ENCODE results near the gene SLC6A20. TPM values are rescaled to one million over a fixed set of nuclear protein-coding genes. Genes with fewer than 3 reads are reported as not detected.

Gene SLC6A20
- total RNA-seq, 4 donors from 2014 or later = 13.4 to 26.1 (median 21.5) TPM

DNA sequence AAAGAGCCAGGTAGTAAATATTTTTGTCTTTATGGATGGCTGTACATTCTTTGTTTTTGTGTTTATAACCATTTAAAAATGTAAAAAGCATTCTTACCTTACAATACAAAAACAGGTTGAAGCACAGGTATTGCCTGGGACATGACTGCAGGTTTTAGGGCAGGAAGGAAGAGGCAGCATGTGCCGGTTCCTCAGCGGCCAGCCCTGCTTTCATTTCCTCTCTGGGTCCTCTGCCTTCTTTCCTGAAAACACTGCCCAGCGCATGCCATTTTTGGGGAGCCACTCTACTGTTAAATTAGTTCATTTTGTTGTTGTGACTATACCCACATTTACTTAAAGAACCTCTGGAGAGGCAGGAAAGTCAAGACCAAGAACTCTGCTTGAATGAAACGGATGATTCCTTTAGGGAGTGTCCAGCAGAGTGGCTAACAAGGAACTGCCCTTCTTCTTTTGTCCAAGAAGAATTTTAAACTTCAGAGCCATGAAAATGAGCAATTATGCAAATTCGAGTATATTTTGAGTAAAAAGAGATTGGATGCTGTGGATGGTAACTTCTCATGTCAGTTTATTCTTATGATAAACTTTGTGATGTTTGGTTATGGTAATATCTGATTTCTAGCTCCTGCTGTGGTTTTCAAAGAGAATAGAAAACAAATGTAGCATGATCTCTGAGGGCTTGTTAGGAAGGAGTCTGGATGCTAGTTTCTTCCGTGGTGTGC lies 54.4 kb downstream of the SLC6A20 start:
- no peaks in the 10 kb centered on the region for H3K9me3 ChIP-seq
- peaks cover 0 to 99% (median 11%) of the 10 kb centered on the region in 3 donors for H3K36me3 ChIP-seq
- DNase-seq (ENCODE audit: low spot score in 2 of 2) = no peak
- TF ChIP-seq EP300 (IDR thresholded peaks at IDR 0.05) = no peak
- TF ChIP-seq CTCF (IDR thresholded peaks at IDR 0.05) = no peak
- no peak for TF ChIP-seq POLR2A (IDR thresholded peaks at IDR 0.05)
- no peaks in the 10 kb centered on the region for H3K27me3 ChIP-seq
- WGBS, 2 donors = 70 to 75% methylated on average over 6 of the region's 6 CpGs
- H3K4me1 ChIP-seq = no peaks in the 10 kb centered on the region
- H3K27ac ChIP-seq = no peak overlapping the region
- no peak overlapping the region for H3K4me3 ChIP-seq

DNA sequence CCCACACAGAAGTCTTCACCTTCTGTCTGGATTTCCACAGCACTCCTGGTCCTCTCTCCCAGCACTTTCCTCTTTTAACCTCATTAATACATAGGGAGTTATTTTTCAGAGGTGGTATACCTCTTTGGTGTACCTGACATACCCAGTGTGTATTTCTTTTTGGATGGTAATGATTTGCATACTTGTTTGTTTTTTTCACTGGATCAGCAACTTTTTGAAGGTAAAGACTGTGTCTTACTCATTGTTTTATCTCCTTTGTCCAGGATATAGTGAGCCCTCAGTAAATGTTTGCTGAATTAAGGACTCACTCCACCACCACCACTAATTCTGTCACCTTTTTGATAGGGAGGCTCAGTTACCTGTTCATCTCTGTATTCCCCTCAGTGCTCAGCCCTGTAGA lies 55.1 kb downstream of the SLC6A20 start:
- Histone ChIP-seq H3K36me3 (peaks cover 0 to 99% (median 11%) of the 10 kb centered on the region in 3 donors), H3K27ac (no peak overlapping the region), H3K4me1 (no peaks in the 10 kb centered on the region), H3K27me3 (no peaks in the 10 kb centered on the region), H3K9me3 (no peaks in the 10 kb centered on the region), H3K4me3 (no peak overlapping the region)
- TF ChIP-seq EP300 (IDR thresholded peaks at IDR 0.05) = no peak
- no peak for TF ChIP-seq POLR2A (IDR thresholded peaks at IDR 0.05)
- TF ChIP-seq CTCF (IDR thresholded peaks at IDR 0.05) = no peak
- no peak for DNase-seq (ENCODE audit: low spot score in 2 of 2)

- DNase-seq (ENCODE audit: low spot score in 2 of 2) = no peak
- Histone ChIP-seq H3K4me1 (no peaks in the 10 kb centered on the region), H3K27me3 (no peaks in the 10 kb centered on the region), H3K27ac (no peak overlapping the region), H3K9me3 (no peaks in the 10 kb centered on the region), H3K36me3 (peaks cover 0 to 99% (median 11%) of the 10 kb centered on the region in 3 donors), H3K4me3 (no peak overlapping the region)
- WGBS, 2 donors = 89 to 91% methylated on average over 2 of the region's 2 CpGs
- no peak for TF ChIP-seq EP300 (IDR thresholded peaks at IDR 0.05)
- TF ChIP-seq CTCF (IDR thresholded peaks at IDR 0.05) = no peak
- no peak for TF ChIP-seq POLR2A (IDR thresholded peaks at IDR 0.05)
Measured at GRCh38 chr3:45739991-45740390, 56.3 kb downstream of the SLC6A20 start.

DNA sequence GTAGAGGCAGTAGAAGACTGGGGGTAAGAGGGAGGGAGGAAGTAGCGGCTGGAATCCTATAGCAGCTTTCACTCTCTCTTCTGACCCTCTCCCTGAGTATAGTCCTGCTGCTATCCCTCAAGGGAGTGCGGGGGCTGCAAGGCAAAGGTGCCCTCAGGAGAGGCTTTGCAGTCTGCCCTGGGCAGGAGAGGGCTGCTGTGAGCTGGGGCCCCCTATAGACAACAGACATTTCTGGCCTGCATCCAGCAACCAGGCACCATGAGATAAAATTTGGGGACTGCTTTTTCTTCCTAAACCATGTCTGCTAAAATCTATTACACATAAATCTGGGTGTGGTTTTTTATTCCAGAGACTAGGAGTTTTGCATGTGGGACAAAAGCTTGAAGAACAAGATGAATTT lies 59.1 kb downstream of the SLC6A20 start:
- H3K27ac ChIP-seq = no peak overlapping the region
- no peaks in the 10 kb centered on the region for H3K4me1 ChIP-seq
- TF ChIP-seq EP300 (IDR thresholded peaks at IDR 0.05) = no peak
- no peak for TF ChIP-seq CTCF (IDR thresholded peaks at IDR 0.05)
- no peak for TF ChIP-seq POLR2A (IDR thresholded peaks at IDR 0.05)
- no peak for DNase-seq (ENCODE audit: low spot score in 2 of 2)
- H3K27me3 ChIP-seq = no peaks in the 10 kb centered on the region
- peaks cover 0 to 100% (median 11%) of the 10 kb centered on the region in 3 donors for H3K36me3 ChIP-seq
- no peak overlapping the region for H3K4me3 ChIP-seq
- no peaks in the 10 kb centered on the region for H3K9me3 ChIP-seq
- WGBS, 2 donors = 85 to 86% methylated on average over 2 of the region's 2 CpGs

GRCh38 chr3:45736707-45737106 lies 59.6 kb downstream of the SLC6A20 start:
- Histone ChIP-seq H3K36me3 (peaks cover 0 to 100% (median 15%) of the 10 kb centered on the region in 3 donors), H3K27ac (no peak overlapping the region), H3K4me1 (no peaks in the 10 kb centered on the region), H3K9me3 (no peaks in the 10 kb centered on the region), H3K4me3 (no peak overlapping the region), H3K27me3 (no peaks in the 10 kb centered on the region)
- no peak for TF ChIP-seq POLR2A (IDR thresholded peaks at IDR 0.05)
- TF ChIP-seq CTCF (IDR thresholded peaks at IDR 0.05) = no peak
- TF ChIP-seq EP300 (IDR thresholded peaks at IDR 0.05) = no peak
- no peak for DNase-seq (ENCODE audit: low spot score in 2 of 2)
